A549 (cell line): ENCODE data around the gene GAS5.

Source experiments
- BHLHE40 ChIP-seq: IDR thresholded peaks from 2 replicates; pipeline ENCODE4 v1.6.1; 2012; ENCODE audit warnings: low read depth, low read length, inconsistent platforms
- MYC ChIP-seq: IDR thresholded peaks from 2 replicates; pipeline ENCODE4 v1.6.1; 2012; ENCODE audit warnings: mild to moderate bottlenecking, inconsistent platforms, low read length, improper control_type of control experiment, borderline replicate concordance
- RAD21 ChIP-seq, 2 experiments: fragments of >200 bp in 1 of 2; sonication (Bioruptor Twin) in 1 of 2; formaldehyde crosslinking in 1 of 2; IDR thresholded peaks in 1 of 2; conservative IDR thresholded peaks in 1 of 2; 2 replicates in 1 of 2; 3 replicates in 1 of 2; pipeline ENCODE4 v1.6.1; 2012 to 2018; ENCODE audit warnings: inconsistent platforms in 1 of 2
- TF ChIP-seq, protein P1 (sequence below): fragments of >200 bp; sonication (Bioruptor Twin); formaldehyde crosslinking; IDR thresholded peaks from 3 replicates; pipeline ENCODE4 v1.6.1; 2016
- TF ChIP-seq, protein P2 (sequence below): IDR thresholded peaks from 2 replicates; pipeline ENCODE4 v1.6.1; 2012; ENCODE audit warnings: low read depth, borderline replicate concordance
- TF ChIP-seq, protein P3 (sequence below): fragments of >200 bp; sonication (Bioruptor Twin); formaldehyde crosslinking; IDR thresholded peaks from 3 replicates; pipeline ENCODE4 v1.5.1; 2016
- TF ChIP-seq, protein P4 (sequence below): IDR thresholded peaks from 2 replicates; pipeline ENCODE4 v1.6.1; 2012

GRCh38 chr1:173862769-173863223 is 5.0 kb downstream of the GAS5 start:
- TF ChIP-seq, protein P1, sequence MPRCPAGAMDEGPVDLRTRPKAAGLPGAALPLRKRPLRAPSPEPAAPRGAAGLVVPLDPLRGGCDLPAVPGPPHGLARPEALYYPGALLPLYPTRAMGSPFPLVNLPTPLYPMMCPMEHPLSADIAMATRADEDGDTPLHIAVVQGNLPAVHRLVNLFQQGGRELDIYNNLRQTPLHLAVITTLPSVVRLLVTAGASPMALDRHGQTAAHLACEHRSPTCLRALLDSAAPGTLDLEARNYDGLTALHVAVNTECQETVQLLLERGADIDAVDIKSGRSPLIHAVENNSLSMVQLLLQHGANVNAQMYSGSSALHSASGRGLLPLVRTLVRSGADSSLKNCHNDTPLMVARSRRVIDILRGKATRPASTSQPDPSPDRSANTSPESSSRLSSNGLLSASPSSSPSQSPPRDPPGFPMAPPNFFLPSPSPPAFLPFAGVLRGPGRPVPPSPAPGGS = no peak; the same call in 2 of the 3 replicates
- TF ChIP-seq, protein P2, sequence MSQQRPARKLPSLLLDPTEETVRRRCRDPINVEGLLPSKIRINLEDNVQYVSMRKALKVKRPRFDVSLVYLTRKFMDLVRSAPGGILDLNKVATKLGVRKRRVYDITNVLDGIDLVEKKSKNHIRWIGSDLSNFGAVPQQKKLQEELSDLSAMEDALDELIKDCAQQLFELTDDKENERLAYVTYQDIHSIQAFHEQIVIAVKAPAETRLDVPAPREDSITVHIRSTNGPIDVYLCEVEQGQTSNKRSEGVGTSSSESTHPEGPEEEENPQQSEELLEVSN = no peak
- TF ChIP-seq, protein P3, sequence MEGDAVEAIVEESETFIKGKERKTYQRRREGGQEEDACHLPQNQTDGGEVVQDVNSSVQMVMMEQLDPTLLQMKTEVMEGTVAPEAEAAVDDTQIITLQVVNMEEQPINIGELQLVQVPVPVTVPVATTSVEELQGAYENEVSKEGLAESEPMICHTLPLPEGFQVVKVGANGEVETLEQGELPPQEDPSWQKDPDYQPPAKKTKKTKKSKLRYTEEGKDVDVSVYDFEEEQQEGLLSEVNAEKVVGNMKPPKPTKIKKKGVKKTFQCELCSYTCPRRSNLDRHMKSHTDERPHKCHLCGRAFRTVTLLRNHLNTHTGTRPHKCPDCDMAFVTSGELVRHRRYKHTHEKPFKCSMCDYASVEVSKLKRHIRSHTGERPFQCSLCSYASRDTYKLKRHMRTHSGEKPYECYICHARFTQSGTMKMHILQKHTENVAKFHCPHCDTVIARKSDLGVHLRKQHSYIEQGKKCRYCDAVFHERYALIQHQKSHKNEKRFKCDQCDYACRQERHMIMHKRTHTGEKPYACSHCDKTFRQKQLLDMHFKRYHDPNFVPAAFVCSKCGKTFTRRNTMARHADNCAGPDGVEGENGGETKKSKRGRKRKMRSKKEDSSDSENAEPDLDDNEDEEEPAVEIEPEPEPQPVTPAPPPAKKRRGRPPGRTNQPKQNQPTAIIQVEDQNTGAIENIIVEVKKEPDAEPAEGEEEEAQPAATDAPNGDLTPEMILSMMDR = no peak
- TF ChIP-seq RAD21 (conservative IDR thresholded peaks at IDR 0.05 in 1 of 2, IDR thresholded peaks at IDR 0.05 in 1 of 2) (no peak), BHLHE40 (no peak), MYC (no peak)
- TF ChIP-seq, protein P4, sequence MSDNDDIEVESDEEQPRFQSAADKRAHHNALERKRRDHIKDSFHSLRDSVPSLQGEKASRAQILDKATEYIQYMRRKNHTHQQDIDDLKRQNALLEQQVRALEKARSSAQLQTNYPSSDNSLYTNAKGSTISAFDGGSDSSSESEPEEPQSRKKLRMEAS = no peak
